WTC11 (cell line): ENCODE measurements around the gene ADGRV1.

Experiments
- FOXK1 ChIP-seq: sonication (generic); formaldehyde crosslinking; IDR thresholded peaks from 2 replicates; pipeline ENCODE4 v1.8.0; 2022; ENCODE audit warnings: mild to moderate bottlenecking, moderate library complexity, missing genetic modification reagents
- OVOL2 ChIP-seq: fragments of 250-450 bp; sonication (Bioruptor Pico); IDR thresholded peaks from 2 replicates; pipeline ENCODE4 v1.9.0; 2021; ENCODE audit warnings: mild to moderate bottlenecking, borderline replicate concordance

- TF ChIP-seq FOXK1 (CRISPR knock-in tag) (no peak), OVOL2 (CRISPR knock-in tag) (no peak)
Observed at GRCh38 chr5:90981177-90981576, 422.6 kb downstream of the ADGRV1 start.
